CD14-positive monocyte (primary cell): ENCODE measurements around the gene WBP2NL. TPM values are rescaled to one million over a fixed set of nuclear protein-coding genes. Genes with fewer than 3 reads are reported as not detected.
A peak's percentile ranks its signal among the peaks of the same experiment; 100 is the strongest.

ENCODE experiments used
- DNase-seq, 3 donors: peaks; one replicate each; pipeline ENCODE4 v3.0.0-alpha.2; 2011 to 2022
- H2AFZ ChIP-seq: 2 replicates; pipeline ENCODE4 v1.6.0; 2012; ENCODE audit warnings: mild to moderate bottlenecking, low read depth, low read length, inconsistent platforms; ENCODE audit not compliant: insufficient read depth, poor library complexity, severe bottlenecking
- H3K27ac ChIP-seq, 2 donors: 1 replicate in 1 of 2; 2 replicates in 1 of 2; pipeline ENCODE4 v1.5.1; 2012 to 2013; ENCODE audit warnings: low read length in 2 of 2, control low read depth in 1 of 2, inconsistent platforms in 1 of 2, low read depth in 1 of 2, mild to moderate bottlenecking in 1 of 2
- H3K27me3 ChIP-seq, 2 donors: one replicate each; pipeline versions ENCODE4 v1.6.0 to v1.6.1; 2011 to 2013; ENCODE audit warnings: low read length in 2 of 2; ENCODE audit not compliant: control insufficient read depth in 2 of 2, insufficient read depth in 2 of 2
- H3K36me3 ChIP-seq, 2 donors: replicated peaks in 1 of 2; 1 replicate in 1 of 2; 2 replicates in 1 of 2; pipeline versions ENCODE4 v1.5.1 to v1.6.1; 2012 to 2013; ENCODE audit warnings: low read length in 2 of 2, control low read depth in 1 of 2, inconsistent platforms in 1 of 2, mild to moderate bottlenecking in 1 of 2; ENCODE audit not compliant: insufficient read depth in 2 of 2, control insufficient read depth in 1 of 2
- H3K4me1 ChIP-seq, 2 donors: 1 replicate in 1 of 2; 2 replicates in 1 of 2; pipeline versions ENCODE4 v1.5.1 to v1.6.1; 2012 to 2013; ENCODE audit warnings: low read length in 2 of 2, control low read depth in 1 of 2, inconsistent platforms in 1 of 2, mild to moderate bottlenecking in 1 of 2, moderate library complexity in 1 of 2; ENCODE audit not compliant: insufficient read depth in 2 of 2, control insufficient read depth in 1 of 2
- H3K4me2 ChIP-seq: replicated peaks from 2 replicates; pipeline ENCODE3; 2012; ENCODE audit warnings: low read length, moderate library complexity, mild to moderate bottlenecking; ENCODE audit not compliant: poor library complexity, severe bottlenecking; ENCODE audit errors: extremely low read depth
- H3K4me3 ChIP-seq, 3 experiments: fragments of 200-600 bp in 1 of 3; sonication (generic) in 1 of 3; replicated peaks in 1 of 3; 1 replicate in 2 of 3; 2 replicates in 1 of 3; pipeline ENCODE4 v1.5.1; 2011 to 2013; ENCODE audit warnings: low read length in 3 of 3, mild to moderate bottlenecking in 3 of 3, control low read depth in 2 of 3, low read depth in 2 of 3, inconsistent platforms in 1 of 3, moderate library complexity in 1 of 3
- H3K79me2 ChIP-seq: 2 replicates; pipeline ENCODE4 v1.6.0; 2012; ENCODE audit warnings: mild to moderate bottlenecking, control low read depth, inconsistent platforms, low read length, moderate library complexity; ENCODE audit not compliant: insufficient read depth
- H3K9ac ChIP-seq: 2 replicates; pipeline ENCODE4 v1.6.0; 2017; ENCODE audit warnings: low read length, mild to moderate bottlenecking; ENCODE audit not compliant: insufficient read depth, poor library complexity, severe bottlenecking
- H3K9me3 ChIP-seq, 2 donors: replicated peaks in 1 of 2; 1 replicate in 1 of 2; 2 replicates in 1 of 2; pipeline versions ENCODE4 v1.5.1 to v1.6.1; 2012 to 2013; ENCODE audit warnings: low read length in 2 of 2, control low read depth in 1 of 2; ENCODE audit not compliant: control insufficient read depth in 1 of 2, insufficient read depth in 1 of 2
- H4K20me1 ChIP-seq: 2 replicates; pipeline ENCODE4 v1.6.0; 2012; ENCODE audit warnings: mild to moderate bottlenecking, low read length, control low read depth, moderate library complexity; ENCODE audit not compliant: insufficient read depth
- H3K27ac Mint-ChIP-seq, 7 donors: one replicate each; pipeline ENCODE4 v1.8.0; 2020; ENCODE audit warnings: mild to moderate bottlenecking in 7 of 7, mixed read lengths in 7 of 7, moderate library complexity in 6 of 7, inconsistent platforms in 2 of 7
- H3K27me3 Mint-ChIP-seq, 3 donors: one replicate each; pipeline ENCODE4 v1.8.0; 2021 to 2022; ENCODE audit warnings: low read depth in 3 of 3, mild to moderate bottlenecking in 3 of 3, mixed read lengths in 3 of 3, moderate library complexity in 3 of 3, inconsistent platforms in 1 of 3
- H3K36me3 Mint-ChIP-seq, 2 donors: one replicate each; pipeline ENCODE4 v1.8.0; 2020; ENCODE audit warnings: mixed read lengths in 2 of 2, inconsistent platforms in 1 of 2, mild to moderate bottlenecking in 1 of 2
- H3K4me1 Mint-ChIP-seq: one replicate; pipeline ENCODE4 v1.8.0; 2020; ENCODE audit warnings: mild to moderate bottlenecking, mixed read lengths
- H3K4me3 Mint-ChIP-seq, 2 donors: one replicate each; pipeline ENCODE4 v1.8.0; 2020; ENCODE audit warnings: mild to moderate bottlenecking in 2 of 2, mixed read lengths in 2 of 2, moderate library complexity in 1 of 2
- H3K9me3 Mint-ChIP-seq, 7 donors: one replicate each; pipeline ENCODE4 v1.8.0; 2020 to 2022; ENCODE audit warnings: mixed read lengths in 7 of 7, mild to moderate bottlenecking in 6 of 7, moderate library complexity in 6 of 7, inconsistent platforms in 2 of 7
- WGBS: methylation state at CpG from one replicate; pipeline ENCODE4 v1.1.5; 2013; ENCODE audit warnings: missing lambda C conversion rate; ENCODE audit not compliant: insufficient coverage; 5-methylcytosine and 5-hydroxymethylcytosine counted together
- intact Hi-C, 2 donors: fragments of 100-400 bp; cut with micrococcal nuclease; formaldehyde crosslinking; loops; one replicate each; pipeline versions ENCODE4 v1.15.0 to v1.15.1; 2023
- polyA plus RNA-seq, 3 donors: library from polyadenylated mRNA; depleted of rRNA in 1 of 3; unstranded in 2 of 3; stranded (reverse) in 1 of 3; fragments of 300-500 nt in 2 of 3; fragments of >200 nt in 1 of 3; fragmentation: Illumina TruSeq in 2 of 3; gene quantifications; 1 replicate in 2 of 3; 2 replicates in 1 of 3; pipeline ENCODE4 v1.2.3, GENCODE V29; 2012 to 2021
- TF ChIP-seq, protein P1 (sequence below): fragments of 200-600 bp; IDR thresholded peaks from one replicate; pipeline ENCODE4 v1.8.0; 2022; ENCODE audit warnings: antibody characterized with exemption, mild to moderate bottlenecking

Gene WBP2NL
- polyA plus RNA-seq, 3 donors: 0.48 to 0.83 (median 0.71) TPM

DNA sequence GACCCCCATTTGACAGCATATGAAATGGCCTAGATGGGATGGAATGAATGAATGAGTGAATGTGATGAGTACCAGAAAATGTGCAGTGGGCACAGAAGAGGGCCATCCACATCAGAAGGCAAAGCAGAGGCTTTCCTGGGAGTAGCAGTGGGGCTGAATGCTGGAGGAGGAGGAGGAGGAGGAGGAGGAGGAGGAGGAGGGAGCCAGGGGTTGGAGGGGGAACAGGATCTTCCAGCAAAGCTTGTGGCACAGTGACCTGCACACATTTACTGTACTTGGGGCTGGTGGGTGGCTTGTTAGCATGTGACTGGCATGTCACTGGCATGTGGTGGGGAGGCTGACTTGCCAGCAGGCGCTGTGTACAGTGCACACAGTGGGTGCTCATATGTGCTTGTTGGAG is 19.9 kb upstream of the WBP2NL start:
- peak overlapping the region in 1 of 2 donors; percentile 83 for H3K4me3 Mint-ChIP-seq

DNA sequence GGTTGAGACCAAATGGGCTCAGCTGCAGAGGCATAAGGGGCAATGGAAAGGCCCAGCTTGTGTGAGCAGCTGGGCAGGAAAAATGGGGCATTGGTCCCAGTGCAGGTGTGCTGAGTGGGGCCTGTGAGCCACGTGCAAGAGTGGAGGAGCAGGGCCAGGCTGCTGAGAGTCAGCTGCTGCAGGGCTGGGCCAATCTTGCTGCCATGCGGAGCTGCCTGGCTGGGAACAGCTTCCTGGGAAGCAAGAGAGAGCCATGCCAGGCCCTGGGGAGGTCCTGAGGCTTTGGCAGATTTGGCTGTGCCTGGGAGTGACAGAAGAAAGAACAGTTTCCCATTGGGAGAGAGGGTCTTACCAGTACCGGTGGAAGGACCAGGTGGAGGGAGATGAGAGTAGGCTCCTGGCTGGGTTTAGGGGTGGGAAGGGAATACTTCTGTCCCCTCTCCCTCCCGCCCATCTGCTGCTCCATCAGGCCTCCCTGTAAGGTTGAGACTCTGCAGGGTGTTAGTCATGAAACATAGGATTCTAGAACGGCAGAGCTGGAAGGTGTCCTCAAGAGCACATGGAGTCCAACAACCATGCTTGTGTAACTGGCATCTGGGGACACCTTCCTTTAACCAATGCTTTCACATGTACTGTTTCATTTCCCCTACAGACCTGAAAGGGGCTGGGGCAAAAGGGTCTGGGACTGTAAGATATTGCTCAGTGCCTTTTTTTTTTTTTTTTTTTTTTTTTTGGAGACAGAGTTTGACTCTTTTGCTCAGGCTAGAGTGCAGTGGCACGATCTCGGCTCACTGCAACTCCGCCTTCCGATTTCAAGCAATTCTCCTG is 19.0 kb upstream of the WBP2NL start:
- Mint-ChIP-seq H3K4me3 (no peak overlapping the region), H3K9me3 (peaks cover 0 to 11% (median 2%) of the 10 kb centered on the region in 7 donors), H3K27me3 (peaks cover 41 to 46% (median 45%) of the 10 kb centered on the region in 3 donors), H3K27ac (peak overlapping the region in 2 of 7 donors; percentile 43 to 51), H3K4me1 (peaks cover 27% of the 10 kb centered on the region), H3K36me3 (no peaks in the 10 kb centered on the region)
- TF ChIP-seq, protein P1, sequence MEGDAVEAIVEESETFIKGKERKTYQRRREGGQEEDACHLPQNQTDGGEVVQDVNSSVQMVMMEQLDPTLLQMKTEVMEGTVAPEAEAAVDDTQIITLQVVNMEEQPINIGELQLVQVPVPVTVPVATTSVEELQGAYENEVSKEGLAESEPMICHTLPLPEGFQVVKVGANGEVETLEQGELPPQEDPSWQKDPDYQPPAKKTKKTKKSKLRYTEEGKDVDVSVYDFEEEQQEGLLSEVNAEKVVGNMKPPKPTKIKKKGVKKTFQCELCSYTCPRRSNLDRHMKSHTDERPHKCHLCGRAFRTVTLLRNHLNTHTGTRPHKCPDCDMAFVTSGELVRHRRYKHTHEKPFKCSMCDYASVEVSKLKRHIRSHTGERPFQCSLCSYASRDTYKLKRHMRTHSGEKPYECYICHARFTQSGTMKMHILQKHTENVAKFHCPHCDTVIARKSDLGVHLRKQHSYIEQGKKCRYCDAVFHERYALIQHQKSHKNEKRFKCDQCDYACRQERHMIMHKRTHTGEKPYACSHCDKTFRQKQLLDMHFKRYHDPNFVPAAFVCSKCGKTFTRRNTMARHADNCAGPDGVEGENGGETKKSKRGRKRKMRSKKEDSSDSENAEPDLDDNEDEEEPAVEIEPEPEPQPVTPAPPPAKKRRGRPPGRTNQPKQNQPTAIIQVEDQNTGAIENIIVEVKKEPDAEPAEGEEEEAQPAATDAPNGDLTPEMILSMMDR: no peak
- H3K27ac ChIP-seq: no peak overlapping the region
- no peak overlapping the region for H2AFZ ChIP-seq
- no peaks in the 10 kb centered on the region for H4K20me1 ChIP-seq
- no peaks in the 10 kb centered on the region for H3K79me2 ChIP-seq
- no peak for DNase-seq
- no peaks in the 10 kb centered on the region for H3K36me3 ChIP-seq
- peaks cover 27 to 35% of the 10 kb centered on the region in 2 donors for H3K27me3 ChIP-seq
- H3K4me1 ChIP-seq: peaks cover 16 to 26% of the 10 kb centered on the region in 2 donors
- 90% methylated on average over 3 of the region's 9 CpGs for WGBS
- intact Hi-C loops: no loop called here
- no peak overlapping the region for H3K4me3 ChIP-seq
- H3K9ac ChIP-seq: no peak overlapping the region
- H3K9me3 ChIP-seq: peaks cover 0 to 12% of the 10 kb centered on the region in 2 donors
- H3K4me2 ChIP-seq: no peak overlapping the region

More for the DNA sequence above, 19.9 kb upstream of the WBP2NL start:
- peaks cover 0 to 12% of the 10 kb centered on the region in 2 donors for H3K9me3 ChIP-seq
- H2AFZ ChIP-seq: no peak overlapping the region
- H3K79me2 ChIP-seq: no peaks in the 10 kb centered on the region
- TF ChIP-seq, protein P1: no peak
- no peak overlapping the region for H3K9ac ChIP-seq
- Mint-ChIP-seq H3K9me3 (peaks cover 0 to 14% (median 2%) of the 10 kb centered on the region in 7 donors), H3K4me1 (peaks cover 25% of the 10 kb centered on the region), H3K36me3 (no peaks in the 10 kb centered on the region), H3K27ac (no peak overlapping the region), H3K27me3 (peaks cover 46 to 55% (median 54%) of the 10 kb centered on the region in 3 donors)
- 100% methylated on average over 1 of the region's 1 CpG for WGBS
- no peak for DNase-seq
- H3K4me3 ChIP-seq: no peak overlapping the region
- H4K20me1 ChIP-seq: no peaks in the 10 kb centered on the region
- intact Hi-C loops: no loop called here
- H3K27ac ChIP-seq: no peak overlapping the region
- no peaks in the 10 kb centered on the region for H3K36me3 ChIP-seq
- peaks cover 16 to 24% of the 10 kb centered on the region in 2 donors for H3K4me1 ChIP-seq
- no peak overlapping the region for H3K4me2 ChIP-seq
- H3K27me3 ChIP-seq: peaks cover 27 to 35% of the 10 kb centered on the region in 2 donors
